H9 (cell line): ENCODE measurements around the gene RANBP3. TPM values are rescaled to one million over a fixed set of nuclear protein-coding genes. Genes with fewer than 3 reads are reported as not detected.

Experiments used
- DNase-seq: peaks from one replicate; pipeline ENCODE4 v3.0.0-alpha.2; 2017
- H2AFZ ChIP-seq: one replicate; pipeline ENCODE4 v1.6.1; 2013; ENCODE audit warnings: mild to moderate bottlenecking, low read length, control low read depth, moderate library complexity
- H2AK5ac ChIP-seq: 2 replicates; pipeline ENCODE4 v1.6.1; 2013; ENCODE audit warnings: low read length, control low read depth, mixed read lengths; ENCODE audit not compliant: insufficient read length
- H2BK120ac ChIP-seq: one replicate; pipeline ENCODE4 v1.6.1; 2013; ENCODE audit warnings: low read depth, mild to moderate bottlenecking, low read length, control low read depth, inconsistent platforms; ENCODE audit not compliant: poor library complexity, severe bottlenecking
- H2BK12ac ChIP-seq: 2 replicates; pipeline ENCODE4 v1.6.1; 2013; ENCODE audit warnings: low read length, control low read depth, mixed read lengths, low read depth; ENCODE audit not compliant: insufficient read length
- H2BK15ac ChIP-seq: 2 replicates; pipeline ENCODE4 v1.6.1; 2013; ENCODE audit warnings: low read depth, low read length, control low read depth
- H2BK20ac ChIP-seq: one replicate; pipeline ENCODE4 v1.6.1; 2013; ENCODE audit warnings: low read depth, mild to moderate bottlenecking, low read length, control low read depth, inconsistent platforms; ENCODE audit not compliant: poor library complexity, severe bottlenecking
- H2BK5ac ChIP-seq: 2 replicates; pipeline ENCODE4 v1.6.1; 2013; ENCODE audit warnings: low read length, control low read depth, mixed read lengths; ENCODE audit not compliant: insufficient read length
- H3K14ac ChIP-seq: 2 replicates; pipeline ENCODE4 v1.6.1; 2013; ENCODE audit warnings: low read length, control low read depth; ENCODE audit not compliant: insufficient read depth
- H3K18ac ChIP-seq: 2 replicates; pipeline ENCODE4 v1.6.1; 2013; ENCODE audit warnings: low read depth, mild to moderate bottlenecking, mixed read lengths, low read length, control low read depth; ENCODE audit not compliant: insufficient read length
- H3K23ac ChIP-seq: 2 replicates; pipeline ENCODE4 v1.6.1; 2013; ENCODE audit warnings: low read length, control low read depth, mixed read lengths, low read depth; ENCODE audit not compliant: insufficient read length
- H3K23me2 ChIP-seq: 2 replicates; pipeline ENCODE4 v1.6.1; 2013; ENCODE audit warnings: low read depth, mild to moderate bottlenecking, mixed read lengths, low read length, control low read depth; ENCODE audit not compliant: insufficient read length, poor library complexity, severe bottlenecking
- H3K27ac ChIP-seq: 2 replicates; pipeline ENCODE4 v1.5.1; 2013; ENCODE audit warnings: low read length, control low read depth, mixed read lengths, low read depth; ENCODE audit not compliant: insufficient read length
- H3K27me3 ChIP-seq: 2 replicates; pipeline ENCODE4 v1.6.1; 2013; ENCODE audit warnings: low read length, control low read depth, inconsistent platforms; ENCODE audit not compliant: insufficient read depth
- H3K4ac ChIP-seq: 2 replicates; pipeline ENCODE4 v1.6.1; 2013; ENCODE audit warnings: low read depth, mild to moderate bottlenecking, control low read depth, inconsistent platforms, low read length, moderate library complexity
- H3K4me1 ChIP-seq: 2 replicates; pipeline ENCODE4 v1.6.1; 2013; ENCODE audit warnings: low read length, control low read depth, inconsistent platforms; ENCODE audit not compliant: insufficient read depth
- H3K4me2 ChIP-seq: 2 replicates; pipeline ENCODE4 v1.6.1; 2013; ENCODE audit warnings: low read length, control low read depth, mixed read lengths; ENCODE audit not compliant: insufficient read length, insufficient read depth
- H3K56ac ChIP-seq: 2 replicates; pipeline ENCODE4 v1.6.1; 2013; ENCODE audit warnings: low read depth, mild to moderate bottlenecking, mixed read lengths, low read length, control low read depth; ENCODE audit not compliant: insufficient read length
- H3K79me1 ChIP-seq: 2 replicates; pipeline ENCODE4 v1.6.1; 2013; ENCODE audit warnings: low read depth, mild to moderate bottlenecking, moderate library complexity, low read length, control low read depth, inconsistent platforms; ENCODE audit not compliant: insufficient read depth, poor library complexity, severe bottlenecking
- H3K79me2 ChIP-seq: 2 replicates; pipeline ENCODE4 v1.6.1; 2013; ENCODE audit warnings: low read length, control low read depth, inconsistent platforms; ENCODE audit not compliant: insufficient read depth
- H3K9ac ChIP-seq: 2 replicates; pipeline ENCODE4 v1.6.1; 2013; ENCODE audit warnings: low read length, control low read depth, mixed read lengths; ENCODE audit not compliant: insufficient read length; ENCODE audit errors: extremely low read depth
- H3K9me3 ChIP-seq: one replicate; pipeline ENCODE4 v1.6.1; 2013; ENCODE audit warnings: low read depth, low read length, inconsistent platforms; ENCODE audit not compliant: control insufficient read depth
- H3T11ph ChIP-seq: one replicate; pipeline ENCODE4 v1.6.1; 2013; ENCODE audit warnings: mild to moderate bottlenecking, low read length, control low read depth, inconsistent platforms
- H4K20me1 ChIP-seq: one replicate; pipeline ENCODE4 v1.6.1; 2013; ENCODE audit not compliant: control insufficient read depth, insufficient read length, insufficient read depth
- H4K5ac ChIP-seq: 2 replicates; pipeline ENCODE4 v1.6.1; 2013; ENCODE audit warnings: low read depth, mild to moderate bottlenecking, mixed read lengths, low read length, control low read depth; ENCODE audit not compliant: insufficient read length
- H4K8ac ChIP-seq: replicated peaks from 2 replicates; pipeline ENCODE4 v1.6.1; 2013; ENCODE audit warnings: low read length, control low read depth, mixed read lengths, low read depth; ENCODE audit not compliant: insufficient read length
- H4K91ac ChIP-seq: 2 replicates; pipeline ENCODE4 v1.6.1; 2013; ENCODE audit warnings: low read depth, mild to moderate bottlenecking, moderate library complexity, mixed read lengths, low read length, control low read depth; ENCODE audit not compliant: insufficient read length
- H3K27ac Mint-ChIP-seq, 3 experiments: 2 replicates in 2 of 3; 3 replicates in 1 of 3; pipeline ENCODE4 v1.8.0; 2020 to 2021; ENCODE audit warnings: mixed read lengths in 3 of 3, mild to moderate bottlenecking in 1 of 3, moderate library complexity in 1 of 3
- H3K27me3 Mint-ChIP-seq: 2 replicates; pipeline ENCODE4 v1.8.0; 2021; ENCODE audit warnings: low read depth, mild to moderate bottlenecking, moderate library complexity, mixed read lengths
- H3K36me3 Mint-ChIP-seq, 3 experiments: 2 replicates in 2 of 3; 3 replicates in 1 of 3; pipeline ENCODE4 v1.8.0; 2020 to 2021; ENCODE audit warnings: low read depth in 3 of 3, mixed read lengths in 3 of 3; ENCODE audit not compliant: insufficient read depth in 1 of 3
- H3K4me1 Mint-ChIP-seq, 2 experiments: 2 replicates each; pipeline ENCODE4 v1.8.0; 2020; ENCODE audit warnings: mixed read lengths in 2 of 2
- H3K4me3 Mint-ChIP-seq, 2 experiments: 2 replicates in 1 of 2; 3 replicates in 1 of 2; pipeline ENCODE4 v1.8.0; 2020 to 2021; ENCODE audit warnings: mild to moderate bottlenecking in 2 of 2, mixed read lengths in 2 of 2, moderate library complexity in 1 of 2
- H3K9me3 Mint-ChIP-seq, 2 experiments: 2 replicates in 1 of 2; 3 replicates in 1 of 2; pipeline ENCODE4 v1.8.0; 2020; ENCODE audit warnings: mild to moderate bottlenecking in 2 of 2, mixed read lengths in 2 of 2, moderate library complexity in 1 of 2
- WGBS: extraction: QIAGEN DNeasy Blood & Tissue Kit; methylation state at CpG from one replicate; pipeline ENCODE4 v1.1.7; 2013; ENCODE audit warnings: missing lambda C conversion rate, low lambda C conversion rate, mixed read lengths; ENCODE audit not compliant: insufficient read length; ENCODE audit errors: extremely low coverage; 5-methylcytosine and 5-hydroxymethylcytosine counted together
- total RNA-seq: library from RNA; stranded (reverse); gene quantifications from 2 replicates; pipeline ENCODE4 v1.2.1, GENCODE V29; 2021
- TF ChIP-seq, protein P1 (sequence below): fragments of 200-600 bp; sonication (generic); conservative IDR thresholded peaks from 3 replicates; pipeline ENCODE4 v1.8.0; 2021; ENCODE audit warnings: antibody characterized with exemption, mild to moderate bottlenecking

The RANBP3 gene
- total RNA-seq, 1 experiment from 2014 or later, result 86.5 TPM

DNA sequence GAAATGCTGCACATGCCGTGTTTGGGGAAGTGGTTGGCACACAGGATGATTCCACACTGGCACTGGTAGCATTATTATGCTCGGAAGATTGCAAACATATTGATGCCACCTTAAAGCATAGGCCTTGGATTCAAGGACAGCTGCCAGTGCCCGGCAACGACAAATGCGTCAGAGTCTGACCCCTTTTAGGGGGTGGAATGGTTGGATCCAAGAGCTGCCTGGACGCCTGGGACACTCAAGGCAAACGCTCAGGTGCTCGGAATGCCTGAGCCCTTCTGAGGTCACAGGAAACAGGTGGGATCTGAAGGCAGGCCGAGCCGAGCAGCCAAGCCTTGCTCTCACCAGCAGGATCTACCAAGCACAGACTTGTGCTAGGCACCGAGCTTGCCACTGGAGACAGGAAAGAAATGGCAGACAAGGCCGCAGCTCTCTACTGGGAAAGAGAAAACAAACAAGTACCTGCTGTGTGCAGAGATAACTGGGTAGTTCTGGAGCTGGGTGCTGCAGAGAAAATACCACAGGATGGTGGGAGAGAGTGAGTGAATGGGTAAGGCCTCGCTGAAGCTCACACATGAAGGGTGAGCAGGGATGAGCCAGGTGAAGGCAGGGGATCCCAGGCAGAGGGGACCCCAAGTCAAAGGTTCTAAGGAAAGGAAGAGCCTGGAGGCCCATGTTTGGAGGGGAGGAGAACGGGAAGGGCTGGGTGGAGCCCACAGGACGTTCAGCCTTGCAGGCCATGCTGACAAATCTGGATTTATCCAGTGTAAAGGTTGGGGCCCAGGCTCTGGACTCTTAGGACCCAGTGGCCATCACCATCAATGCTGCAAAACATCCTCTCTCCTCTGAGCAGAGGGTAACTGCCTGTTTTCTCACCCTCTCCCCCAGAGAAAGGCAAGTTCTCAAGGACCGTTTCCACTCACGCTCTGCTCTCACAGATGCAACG lies 9.2 kb downstream of the RANBP3 start:
- peaks cover 21% of the 10 kb centered on the region for H3K79me1 ChIP-seq
- TF ChIP-seq, protein P1, sequence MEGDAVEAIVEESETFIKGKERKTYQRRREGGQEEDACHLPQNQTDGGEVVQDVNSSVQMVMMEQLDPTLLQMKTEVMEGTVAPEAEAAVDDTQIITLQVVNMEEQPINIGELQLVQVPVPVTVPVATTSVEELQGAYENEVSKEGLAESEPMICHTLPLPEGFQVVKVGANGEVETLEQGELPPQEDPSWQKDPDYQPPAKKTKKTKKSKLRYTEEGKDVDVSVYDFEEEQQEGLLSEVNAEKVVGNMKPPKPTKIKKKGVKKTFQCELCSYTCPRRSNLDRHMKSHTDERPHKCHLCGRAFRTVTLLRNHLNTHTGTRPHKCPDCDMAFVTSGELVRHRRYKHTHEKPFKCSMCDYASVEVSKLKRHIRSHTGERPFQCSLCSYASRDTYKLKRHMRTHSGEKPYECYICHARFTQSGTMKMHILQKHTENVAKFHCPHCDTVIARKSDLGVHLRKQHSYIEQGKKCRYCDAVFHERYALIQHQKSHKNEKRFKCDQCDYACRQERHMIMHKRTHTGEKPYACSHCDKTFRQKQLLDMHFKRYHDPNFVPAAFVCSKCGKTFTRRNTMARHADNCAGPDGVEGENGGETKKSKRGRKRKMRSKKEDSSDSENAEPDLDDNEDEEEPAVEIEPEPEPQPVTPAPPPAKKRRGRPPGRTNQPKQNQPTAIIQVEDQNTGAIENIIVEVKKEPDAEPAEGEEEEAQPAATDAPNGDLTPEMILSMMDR, result no peak
- no peak overlapping the region for H2AK5ac ChIP-seq
- H3K9me3 Mint-ChIP-seq, result no peaks in the 10 kb centered on the region
- no peak overlapping the region for H2BK5ac ChIP-seq
- no peak overlapping the region for H3K4ac ChIP-seq
- H3T11ph ChIP-seq, result no peak overlapping the region
- H3K79me2 ChIP-seq, result peaks cover 49% of the 10 kb centered on the region; the same call in 1 of the 2 replicates
- no peaks in the 10 kb centered on the region; the same call in 1 of the 2 replicates for H3K4me1 ChIP-seq
- H2BK20ac ChIP-seq, result no peak overlapping the region
- WGBS, result no CpG with 5 or more reads among the region's 18 CpGs
- no peak overlapping the region for H4K8ac ChIP-seq
- H2BK120ac ChIP-seq, result no peak overlapping the region
- no peak overlapping the region for H3K4me2 ChIP-seq
- H4K5ac ChIP-seq, result no peak overlapping the region
- H3K4me3 Mint-ChIP-seq, result no peak overlapping the region; a peak in 1 of 5 replicates
- H3K9ac ChIP-seq, result no peak overlapping the region
- H3K9me3 ChIP-seq, result no peaks in the 10 kb centered on the region
- H3K56ac ChIP-seq, result no peak overlapping the region
- peak overlapping the region; percentile 65 for H4K91ac ChIP-seq
- no peaks in the 10 kb centered on the region for H3K27me3 ChIP-seq
- peaks cover 25 to 35% of the 10 kb centered on the region in 2 experiments for H3K4me1 Mint-ChIP-seq
- no peak overlapping the region for H2BK15ac ChIP-seq
- peak overlapping the region; percentile 54; the same call in 1 of the 2 replicates for H3K14ac ChIP-seq
- peak; percentile 75 for DNase-seq
- peaks cover 0 to 18% (median 2%) of the 10 kb centered on the region in 3 experiments; a peak in 4 of 7 replicates for H3K36me3 Mint-ChIP-seq
- H2BK12ac ChIP-seq, result no peak overlapping the region
- H3K27ac ChIP-seq, result peak overlapping the region; percentile 30
- peaks cover 5% of the 10 kb centered on the region for H4K20me1 ChIP-seq
- no peaks in the 10 kb centered on the region for H3K27me3 Mint-ChIP-seq
- H3K23ac ChIP-seq, result no peak overlapping the region
- H3K18ac ChIP-seq, result peak overlapping the region; percentile 9
- no peaks in the 10 kb centered on the region for H3K23me2 ChIP-seq
- H3K27ac Mint-ChIP-seq, result peak overlapping the region; percentile 69 to 99 (median 96)
- no peak overlapping the region for H2AFZ ChIP-seq
